Measurements from ENCODE around the gene TMEM185B. TPM values are rescaled to one million over a fixed set of nuclear protein-coding genes. Genes with fewer than 3 reads are reported as not detected.
"Not testable (repeated sequence)": the region's sequence is repeated elsewhere in the genome, so short reads cannot be mapped to it uniquely, and the experiment has no call there.

Gene TMEM185B
- total RNA-seq, 2 donors from 2014 or later: 16.0 to 22.7 TPM

- intact Hi-C loops (cut with DNase I): no loop called here
- DNase-seq (ENCODE audit: low spot score): peak; percentile 10
These were observed 1.6 kb downstream of the TMEM185B start for GRCh38 chr2:120221616-120222015.

DNA sequence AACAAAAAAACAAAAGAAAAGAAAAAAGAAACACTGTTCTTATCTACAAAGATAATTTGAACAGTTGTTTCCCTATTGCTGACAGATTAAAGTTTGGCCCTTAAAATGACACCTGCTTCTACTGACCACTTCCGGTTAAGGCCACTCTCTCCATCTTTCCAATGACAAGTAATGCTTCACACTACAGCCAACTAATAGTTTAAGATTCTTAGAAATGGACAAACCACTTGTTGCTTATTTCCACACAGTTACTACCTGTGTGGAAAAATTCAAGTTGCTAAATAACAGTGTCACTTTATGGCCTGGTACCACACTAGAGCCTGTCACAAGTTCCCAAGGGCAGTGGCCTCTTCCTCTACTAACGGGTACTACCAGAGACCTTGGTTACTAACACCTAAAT, 2.4 kb downstream of the TMEM185B start:
- intact Hi-C loops (cut with DNase I): no loop called here
- no peak for DNase-seq (ENCODE audit: low spot score)

DNA sequence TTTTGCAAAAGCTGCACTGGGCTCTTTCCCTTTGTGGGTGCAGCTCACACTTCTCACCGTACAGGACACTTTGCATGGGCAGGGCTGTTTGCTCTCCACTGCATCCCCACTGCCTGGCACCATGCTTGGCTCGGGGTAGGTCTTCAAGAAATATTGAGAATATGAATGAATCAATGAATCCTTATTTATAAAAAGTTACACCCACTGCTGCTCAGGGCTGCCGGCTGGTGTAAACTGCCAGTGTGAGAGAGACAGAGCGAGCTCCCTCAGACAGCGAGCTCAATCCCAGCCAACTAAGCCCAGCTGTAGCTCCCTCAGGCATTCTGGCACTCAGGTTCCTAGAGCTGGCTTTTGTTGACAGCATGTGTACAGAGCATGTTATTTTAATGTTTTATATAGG, 3.4 kb downstream of the TMEM185B start:
- intact Hi-C loops (cut with DNase I): no loop called here
- DNase-seq (ENCODE audit: low spot score): peak; percentile 41

GRCh38 chr2:120219291-120219690, 3.9 kb downstream of the TMEM185B start:
- peak; percentile 34 for DNase-seq (ENCODE audit: low spot score)
- intact Hi-C loops (cut with DNase I): no loop called here

DNA sequence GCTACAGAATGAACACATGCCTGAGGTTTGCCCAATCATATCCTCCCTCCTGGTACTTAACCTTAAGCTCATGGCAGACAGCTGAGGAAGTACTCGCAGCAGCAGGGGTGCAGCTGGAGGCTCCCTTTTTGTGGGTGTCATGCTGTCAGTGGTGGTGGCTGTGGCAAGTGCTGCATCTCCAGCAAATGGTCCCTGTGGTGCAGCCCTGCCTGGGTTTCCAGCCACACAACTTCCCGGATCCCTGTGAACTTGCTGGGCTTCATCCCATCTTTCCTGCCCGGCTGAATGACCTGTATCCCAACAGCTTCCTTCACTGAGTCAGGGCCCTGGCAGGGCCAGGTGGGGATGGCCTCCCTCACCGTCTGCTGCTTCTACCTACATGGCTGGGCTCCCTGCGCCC, 5.0 kb downstream of the TMEM185B start:
- intact Hi-C loops (cut with DNase I): no loop called here
- peak; percentile 53 for DNase-seq (ENCODE audit: low spot score)

- DNase-seq (ENCODE audit: low spot score): peak; percentile 72
- intact Hi-C loops (cut with DNase I): no loop called here
These were observed 12.9 kb downstream of the TMEM185B start for GRCh38 chr2:120210270-120210693.

GRCh38 chr2:120209427-120210269, 13.6 kb downstream of the TMEM185B start:
- DNase-seq (ENCODE audit: low spot score): peak; percentile 72
- intact Hi-C loops (cut with DNase I): no loop called here

- intact Hi-C loops (cut with DNase I): no loop called here
These were observed 14.5 kb downstream of the TMEM185B start for GRCh38 chr2:120208381-120209353.

DNA sequence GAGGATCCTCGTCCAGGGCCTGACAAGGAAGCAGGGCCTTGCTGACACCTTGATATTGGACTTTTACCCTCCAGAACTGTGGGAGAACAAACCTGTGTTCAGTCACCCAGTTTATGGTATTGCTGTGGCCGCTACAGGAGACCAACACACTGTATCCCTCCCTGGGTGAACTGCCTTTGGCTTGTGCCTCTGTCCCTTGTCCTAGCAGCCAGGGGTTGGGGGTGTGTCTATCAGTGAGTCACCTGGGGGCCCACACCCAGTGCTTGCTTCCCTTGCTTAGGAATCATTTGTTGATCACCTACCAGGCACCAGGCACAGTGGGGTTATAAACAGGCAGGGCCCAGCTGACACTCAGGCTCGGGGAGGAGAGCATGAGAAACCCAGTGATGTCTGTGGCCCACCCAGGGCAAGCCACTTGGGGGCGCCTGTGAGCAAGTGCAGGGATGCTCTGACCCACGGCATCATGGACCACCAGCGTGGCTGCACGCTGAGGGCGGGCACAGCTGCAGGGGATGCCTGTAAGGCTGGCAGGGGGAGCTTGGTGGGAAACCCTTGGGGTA, 17.1 kb downstream of the TMEM185B start:
- intact Hi-C loops (cut with DNase I): no loop called here
- no peak for DNase-seq (ENCODE audit: low spot score)

More at GRCh38 chr2:120208381-120209353, 14.5 kb downstream of the TMEM185B start:
- DNase-seq (ENCODE audit: low spot score): peak; percentile 65

GRCh38 chr2:120204945-120205670, 18.1 kb downstream of the TMEM185B start:
- DNase-seq (ENCODE audit: low spot score): no peak
- intact Hi-C loops (cut with DNase I): no loop called here

- DNase-seq (ENCODE audit: low spot score): no peak
- intact Hi-C loops (cut with DNase I): no loop called here
These were observed 18.8 kb downstream of the TMEM185B start for GRCh38 chr2:120204417-120204816.

- intact Hi-C loops (cut with DNase I): no loop called here
These were observed 19.2 kb downstream of the TMEM185B start for GRCh38 chr2:120204022-120204405.

DNA sequence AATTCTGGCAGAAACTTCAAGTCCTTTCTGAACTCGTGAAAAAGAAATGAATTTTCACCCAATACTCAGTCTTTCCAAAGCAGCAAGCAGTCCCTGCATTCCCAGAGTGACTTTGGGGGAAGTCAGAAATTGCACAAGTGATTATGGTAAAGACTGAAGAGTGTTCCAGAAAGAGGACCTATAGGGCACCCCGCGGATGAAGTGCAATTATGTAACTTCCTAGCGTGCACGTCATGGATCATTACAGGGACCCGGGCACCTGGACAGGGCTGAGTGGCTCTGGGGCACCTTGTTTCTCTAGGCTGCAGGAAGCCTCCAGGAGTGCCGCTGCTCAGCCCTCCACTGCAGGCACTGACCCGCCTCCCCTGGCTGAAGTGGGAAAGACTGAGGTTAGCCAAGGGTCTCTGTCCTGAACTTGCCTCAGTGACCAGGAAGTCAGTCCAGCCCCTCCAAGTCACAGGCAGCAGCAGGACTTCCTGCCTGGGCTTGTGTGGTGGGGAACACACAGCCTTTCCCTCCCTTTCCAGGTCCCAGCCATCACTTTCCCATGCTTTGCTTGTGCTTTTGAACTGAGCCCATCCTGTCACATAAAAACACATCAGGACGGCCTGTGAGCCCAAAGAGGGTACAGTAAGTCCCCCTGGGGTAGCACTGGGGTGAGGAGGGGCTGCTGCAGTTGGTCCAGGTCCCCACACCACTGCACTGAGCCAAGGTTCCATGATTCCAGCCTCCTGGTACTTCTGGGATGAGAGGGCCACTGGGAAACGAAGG, 19.8 kb downstream of the TMEM185B start:
- intact Hi-C loops (cut with DNase I): loop anchor here in 1 of 2 donors (1.0 kb wide), 1 partner anchor 8 kb away; no protein-coding TSS in a partner anchor
- peak; percentile 74 for DNase-seq (ENCODE audit: low spot score)

More at GRCh38 chr2:120204022-120204405, 19.2 kb downstream of the TMEM185B start:
- no peak for DNase-seq (ENCODE audit: low spot score)

DNA sequence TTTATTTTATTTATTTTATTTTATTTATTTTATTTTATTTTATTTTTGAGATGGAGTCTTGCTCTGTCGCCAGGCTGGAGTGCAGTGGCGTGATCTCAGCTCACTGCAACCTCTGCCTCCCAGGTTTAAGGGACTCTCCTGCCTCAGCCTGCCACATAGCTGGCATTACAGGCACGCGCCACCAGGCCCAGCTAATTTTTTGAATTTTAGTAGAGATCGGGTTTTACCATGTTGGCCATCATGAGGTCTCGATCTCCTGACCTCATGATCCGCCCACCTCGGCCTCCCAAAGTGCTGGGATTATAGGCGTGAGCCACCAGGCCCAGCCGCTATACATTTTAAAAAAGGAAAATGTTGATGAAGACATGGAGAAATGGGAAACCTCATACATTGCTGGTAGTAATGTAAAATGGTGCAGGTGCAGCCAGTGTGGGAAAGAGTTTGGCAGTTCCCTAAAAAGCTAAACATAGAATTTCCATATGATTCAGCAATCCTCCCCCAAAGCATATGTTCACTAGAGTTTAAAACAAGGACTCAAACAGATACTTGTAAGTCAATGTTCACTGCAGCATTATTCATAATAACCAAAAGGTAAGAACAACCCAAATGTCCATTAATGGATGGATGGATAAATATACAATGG, 23.3 kb downstream of the TMEM185B start:
- intact Hi-C loops (cut with DNase I); DNase-seq (ENCODE audit: low spot score): not testable (repeated sequence)

DNA sequence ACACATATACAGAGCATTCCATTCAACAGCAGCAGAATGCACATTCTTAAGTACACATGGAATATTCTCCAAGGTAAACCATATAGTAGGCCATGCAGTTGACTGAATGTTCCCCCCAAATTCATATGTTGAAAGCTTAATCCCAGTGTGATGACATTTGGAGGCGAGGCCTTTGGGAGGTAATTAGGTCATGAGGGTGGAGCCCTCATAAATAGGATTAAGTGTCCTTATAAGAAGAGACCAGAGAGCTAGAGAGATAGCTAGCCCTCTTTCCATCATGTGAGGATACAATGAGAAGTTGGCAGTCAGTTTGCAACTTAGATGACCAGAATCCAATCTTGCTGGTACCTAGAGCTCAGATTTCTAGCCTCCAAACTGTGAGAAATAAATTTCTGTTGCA, 27.6 kb downstream of the TMEM185B start:
- DNase-seq (ENCODE audit: low spot score): no peak
- intact Hi-C loops (cut with DNase I): loop anchor here in 1 of 2 donors (1.0 kb wide), 1 partner anchor 8 kb away; no protein-coding TSS in a partner anchor

GRCh38 chr2:120192280-120192679, 30.9 kb downstream of the TMEM185B start:
- intact Hi-C loops (cut with DNase I): no loop called here

GRCh38 chr2:120189189-120189588, 34.0 kb downstream of the TMEM185B start:
- intact Hi-C loops (cut with DNase I): no loop called here
- DNase-seq (ENCODE audit: low spot score): no peak

More at GRCh38 chr2:120192280-120192679, 30.9 kb downstream of the TMEM185B start:
- DNase-seq (ENCODE audit: low spot score): no peak
